ENCODE measurements around the gene TARM1.

The TARM1 gene

GRCh38 chr19:54081032-54081431 lies at the start of gene TARM1:
TSS of gene TARM1 (minus strand) at chr19:54081365. CDS start at chr19:54081340, 25 bp downstream.
- DNase-seq (ENCODE audit: low read depth in 3 of 3) = no peak

- DNase-seq (ENCODE audit: low read depth in 3 of 3) = no peak
These were observed 48.4 kb upstream of the TARM1 start for GRCh38 chr19:54129617-54129996.

- DNase-seq (ENCODE audit: low read depth in 3 of 3) = no peak
These were observed 47.8 kb upstream of the TARM1 start for GRCh38 chr19:54128796-54129616.

- DNase-seq (ENCODE audit: low read depth in 3 of 3) = no peak
These were observed 47.2 kb upstream of the TARM1 start for GRCh38 chr19:54128441-54128725.

- no peak for DNase-seq (ENCODE audit: low read depth in 3 of 3)
These were observed 46.7 kb upstream of the TARM1 start for GRCh38 chr19:54127688-54128440.

- no peak for DNase-seq (ENCODE audit: low read depth in 3 of 3)
These were observed 44.5 kb upstream of the TARM1 start for GRCh38 chr19:54125713-54126112.

GRCh38 chr19:54124393-54124792 lies 43.2 kb upstream of the TARM1 start:
- no peak for DNase-seq (ENCODE audit: low read depth in 3 of 3)

GRCh38 chr19:54123682-54124081 lies 42.5 kb upstream of the TARM1 start:
- DNase-seq (ENCODE audit: low read depth in 3 of 3) = no peak

GRCh38 chr19:54121259-54121658 lies 40.1 kb upstream of the TARM1 start:
- no peak for DNase-seq (ENCODE audit: low read depth in 3 of 3)

- DNase-seq (ENCODE audit: low read depth in 3 of 3) = peak; percentile 94 to 99 (median 95)
These were observed 34.2 kb upstream of the TARM1 start, which contains the start of the genes PRPF31 and TFPT for GRCh38 chr19:54115109-54116063. TSS of gene PRPF31 (plus strand) at chr19:54115754. CDS start at chr19:54118279, 2,525 bp downstream. TSS of gene TFPT (minus strand) at chr19:54115657. CDS start at chr19:54115269, 388 bp downstream.

- peak in 1 of 3 experiments; percentile 49 for DNase-seq (ENCODE audit: low read depth in 3 of 3)
These were observed 33.4 kb upstream of the TARM1 start for GRCh38 chr19:54114340-54115108.

GRCh38 chr19:54109651-54110050 lies 28.5 kb upstream of the TARM1 start:
- no peak for DNase-seq (ENCODE audit: low read depth in 3 of 3)

- no peak for DNase-seq (ENCODE audit: low read depth in 3 of 3)
These were observed 27.3 kb upstream of the TARM1 start for GRCh38 chr19:54108496-54108895.

GRCh38 chr19:54107876-54108490 lies 26.8 kb upstream of the TARM1 start:
- DNase-seq (ENCODE audit: low read depth in 3 of 3) = no peak

- DNase-seq (ENCODE audit: low read depth in 3 of 3) = no peak
These were observed 25.6 kb upstream of the TARM1 start for GRCh38 chr19:54106716-54107115.

GRCh38 chr19:54105796-54106195 lies 24.6 kb upstream of the TARM1 start:
- DNase-seq (ENCODE audit: low read depth in 3 of 3) = no peak

GRCh38 chr19:54104998-54105715 lies 24.0 kb upstream of the TARM1 start:
- DNase-seq (ENCODE audit: low read depth in 3 of 3) = no peak

- DNase-seq (ENCODE audit: low read depth in 3 of 3) = peak; percentile 94 to 95 (median 95)
These were observed 21.4 kb upstream of the TARM1 start, which contains the start of gene NDUFA3 for GRCh38 chr19:54102421-54103169. TSS of gene NDUFA3 (plus strand) at chr19:54102855. CDS start at chr19:54102879, 24 bp downstream.

GRCh38 chr19:54100561-54100960 lies 19.4 kb upstream of the TARM1 start, which contains the start of gene OSCAR:
TSS of gene OSCAR (minus strand) at chr19:54100803. CDS start at chr19:54100792, 11 bp downstream.
- DNase-seq (ENCODE audit: low read depth in 3 of 3) = no peak
